Activated CD4-positive, CD25-positive, alpha-beta regulatory T cell treated with anti-CD3 and anti-CD28 coated beads, Interleukin-2, amount 50 U/mL, for 16 hours (primary cell): ENCODE data around the gene STK10.
A peak's percentile ranks its signal among the peaks of the same experiment; 100 is the strongest.

Experiments
- DNase-seq: peaks from one replicate; pipeline ENCODE4 v3.0.0-alpha.2; 2020; ENCODE audit warnings: low read depth, low spot score

Gene STK10

GRCh38 chr5:172009536-172010270, 178.3 kb downstream of the STK10 start:
- no peak for DNase-seq

GRCh38 chr5:172008689-172009141, 179.3 kb downstream of the STK10 start:
- no peak for DNase-seq

GRCh38 chr5:172008111-172008455, 179.9 kb downstream of the STK10 start:
- no peak for DNase-seq

- DNase-seq, result no peak
Observed at GRCh38 chr5:172007175-172008110, 180.6 kb downstream of the STK10 start.

GRCh38 chr5:172006321-172007174, 181.5 kb downstream of the STK10 start, which contains the start of gene FBXW11:
TSS of gene FBXW11 (minus strand) at chr5:172006638. CDS start at chr5:172006502, 136 bp downstream.
- DNase-seq, result peak; percentile 90

- DNase-seq, result peak; percentile 6
Observed at GRCh38 chr5:172005708-172006320, 182.2 kb downstream of the STK10 start.

GRCh38 chr5:172004824-172005237, 183.2 kb downstream of the STK10 start:
- DNase-seq, result no peak

GRCh38 chr5:172003746-172004145, 184.3 kb downstream of the STK10 start:
- no peak for DNase-seq

- DNase-seq, result no peak
Observed at GRCh38 chr5:172002840-172003512, 185.0 kb downstream of the STK10 start.

GRCh38 chr5:172002310-172002709, 185.7 kb downstream of the STK10 start:
- DNase-seq, result no peak

GRCh38 chr5:171999877-172000276, 188.1 kb downstream of the STK10 start:
- no peak for DNase-seq

GRCh38 chr5:171999100-171999499, 188.9 kb downstream of the STK10 start:
- no peak for DNase-seq

- DNase-seq, result no peak
Observed at GRCh38 chr5:171997011-171997410, 191.0 kb downstream of the STK10 start.

- DNase-seq, result no peak
Observed at GRCh38 chr5:171992813-171993212, 195.2 kb downstream of the STK10 start.

- DNase-seq, result no peak
Observed at GRCh38 chr5:171992305-171992704, 195.7 kb downstream of the STK10 start.
